Mucosa of stomach (tissue), 1 donor: ENCODE measurements around the gene C3orf22.

Experiments used
- H3K27me3 ChIP-seq: one replicate; pipeline ENCODE4 v1.7.0; 2013; ENCODE audit warnings: mild to moderate bottlenecking, low read length; ENCODE audit not compliant: control insufficient read depth, insufficient read depth
- H3K36me3 ChIP-seq: one replicate; pipeline ENCODE4 v1.7.0; 2013; ENCODE audit warnings: low read length; ENCODE audit not compliant: control insufficient read depth, insufficient read depth
- H3K4me1 ChIP-seq: one replicate; pipeline ENCODE4 v1.7.0; 2013; ENCODE audit warnings: mild to moderate bottlenecking, low read length; ENCODE audit not compliant: control insufficient read depth, insufficient read depth
- H3K4me3 ChIP-seq: one replicate; pipeline ENCODE4 v1.7.0; 2013; ENCODE audit warnings: low read length
- H3K9ac ChIP-seq: one replicate; pipeline ENCODE4 v1.7.0; 2013; ENCODE audit warnings: mild to moderate bottlenecking, low read length, moderate library complexity
- H3K9me3 ChIP-seq: one replicate; pipeline ENCODE4 v1.7.0; 2013; ENCODE audit warnings: mild to moderate bottlenecking, low read length, moderate library complexity; ENCODE audit not compliant: control insufficient read depth
- donor health status: Pancreatic carcinoma.

Gene C3orf22

DNA sequence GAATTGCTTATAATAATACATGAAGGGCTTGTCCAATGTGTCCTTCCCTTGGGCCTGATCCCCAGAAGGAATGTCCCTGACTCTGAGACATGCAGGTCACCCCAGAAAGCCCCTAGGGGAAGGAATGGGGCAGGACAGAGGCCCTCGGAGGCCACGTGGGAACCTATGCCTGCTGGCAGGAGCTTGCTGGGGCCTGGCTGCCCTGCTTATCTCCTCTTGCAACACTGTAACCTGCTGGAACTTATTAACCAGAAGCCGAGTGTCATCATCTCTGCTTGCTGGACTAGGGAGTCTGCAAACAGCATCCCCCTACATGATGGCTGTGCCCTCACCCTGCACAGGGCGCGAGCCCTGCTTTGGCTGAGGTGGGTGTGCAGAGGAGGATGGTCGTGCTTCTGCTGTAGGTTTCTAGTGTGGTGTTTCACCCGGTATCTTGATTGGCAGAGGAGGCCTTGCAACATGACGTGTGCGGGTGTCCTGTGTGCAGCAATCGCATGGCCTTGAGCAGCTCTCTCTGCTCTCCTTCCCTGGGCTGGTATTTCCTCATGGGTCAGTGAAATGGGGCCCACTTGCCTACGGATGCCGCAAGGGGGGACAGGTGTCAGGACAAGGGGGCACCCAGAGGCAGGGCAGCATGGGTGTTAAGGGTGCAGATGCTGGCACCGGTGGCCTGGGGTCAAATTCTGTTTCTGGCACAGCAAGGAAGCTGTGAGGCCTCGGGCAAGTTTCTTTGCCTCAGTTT lies 29.8 kb downstream of the C3orf22 start:
- H3K4me1 ChIP-seq, result peaks cover 13% of the 10 kb centered on the region
- H3K9ac ChIP-seq, result no peak overlapping the region
- no peaks in the 10 kb centered on the region for H3K9me3 ChIP-seq
- H3K27me3 ChIP-seq, result peaks cover 8% of the 10 kb centered on the region
- H3K4me3 ChIP-seq, result no peak overlapping the region
- H3K36me3 ChIP-seq, result no peaks in the 10 kb centered on the region

GRCh38 chr3:126528419-126528799 lies 30.3 kb downstream of the C3orf22 start:
- Histone ChIP-seq H3K4me3 (no peak overlapping the region), H3K4me1 (peaks cover 19% of the 10 kb centered on the region)

DNA sequence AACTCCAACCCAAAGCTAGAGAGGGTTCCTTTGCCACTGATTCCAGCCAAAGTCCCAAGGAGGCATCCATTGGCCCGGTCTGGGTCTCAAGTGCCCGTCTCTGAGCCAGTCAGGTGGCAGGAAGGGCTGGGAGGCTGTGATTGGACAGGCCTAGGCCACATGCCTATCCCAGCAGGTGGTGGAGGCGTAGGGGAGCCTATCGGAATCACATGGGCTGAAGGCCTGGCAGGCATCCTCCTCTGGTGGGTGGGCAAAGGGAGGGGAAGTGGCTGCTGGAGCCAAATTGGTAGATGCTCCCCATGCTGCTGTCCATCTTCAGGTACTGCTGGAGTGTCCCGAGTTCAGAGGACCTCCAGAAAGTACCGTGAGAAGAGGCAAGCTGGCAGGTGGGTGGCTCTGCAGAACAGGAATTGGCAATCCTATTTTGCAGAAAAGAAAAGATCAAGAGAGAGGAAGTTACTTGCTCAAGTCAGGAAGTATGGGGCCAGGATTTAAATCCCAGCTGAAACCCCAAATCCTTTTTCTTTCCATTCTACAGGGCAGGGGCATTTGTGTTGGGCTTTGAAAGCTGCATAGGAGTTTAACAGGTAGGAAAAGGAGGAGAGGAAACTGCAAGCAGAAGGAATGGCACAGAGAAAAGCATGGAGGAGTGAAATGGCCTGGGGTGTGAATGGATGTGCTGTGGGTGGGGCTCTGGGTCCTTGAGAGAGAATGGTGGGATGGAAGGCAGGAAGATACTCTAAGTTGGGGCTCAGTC lies 31.1 kb downstream of the C3orf22 start:
- Histone ChIP-seq H3K9me3 (no peaks in the 10 kb centered on the region), H3K4me3 (no peak overlapping the region), H3K4me1 (peaks cover 26% of the 10 kb centered on the region), H3K9ac (no peak overlapping the region), H3K27me3 (peaks cover 19% of the 10 kb centered on the region), H3K36me3 (no peaks in the 10 kb centered on the region)

More at GRCh38 chr3:126528419-126528799, 30.3 kb downstream of the C3orf22 start:
- H3K9me3 ChIP-seq, result no peaks in the 10 kb centered on the region
- no peak overlapping the region for H3K9ac ChIP-seq
- no peaks in the 10 kb centered on the region for H3K36me3 ChIP-seq
- H3K27me3 ChIP-seq, result peaks cover 14% of the 10 kb centered on the region

DNA sequence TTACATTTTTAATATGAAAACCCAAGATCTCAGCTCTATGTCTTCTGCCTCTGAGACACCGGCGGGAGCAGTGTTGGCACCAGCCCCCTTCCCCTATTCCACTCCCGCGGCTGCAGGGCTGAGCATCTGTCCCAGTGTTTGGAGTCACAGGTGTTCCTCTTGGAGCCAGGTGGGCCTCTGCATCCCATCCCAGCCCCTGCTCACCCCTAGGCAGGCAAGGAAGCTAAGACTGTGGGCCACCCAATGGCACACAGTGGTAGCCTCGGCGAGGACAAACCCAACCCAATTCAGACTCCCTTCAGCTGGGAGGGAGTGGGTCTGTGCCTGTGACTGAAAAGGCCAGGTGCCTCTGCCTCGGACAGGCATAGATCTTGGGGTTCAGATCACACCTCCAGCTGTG lies 31.7 kb downstream of the C3orf22 start:
- H3K4me3 ChIP-seq, result no peak overlapping the region
- peaks cover 26% of the 10 kb centered on the region for H3K4me1 ChIP-seq
- no peaks in the 10 kb centered on the region for H3K9me3 ChIP-seq
- no peak overlapping the region for H3K9ac ChIP-seq
- peaks cover 19% of the 10 kb centered on the region for H3K27me3 ChIP-seq
- no peaks in the 10 kb centered on the region for H3K36me3 ChIP-seq

DNA sequence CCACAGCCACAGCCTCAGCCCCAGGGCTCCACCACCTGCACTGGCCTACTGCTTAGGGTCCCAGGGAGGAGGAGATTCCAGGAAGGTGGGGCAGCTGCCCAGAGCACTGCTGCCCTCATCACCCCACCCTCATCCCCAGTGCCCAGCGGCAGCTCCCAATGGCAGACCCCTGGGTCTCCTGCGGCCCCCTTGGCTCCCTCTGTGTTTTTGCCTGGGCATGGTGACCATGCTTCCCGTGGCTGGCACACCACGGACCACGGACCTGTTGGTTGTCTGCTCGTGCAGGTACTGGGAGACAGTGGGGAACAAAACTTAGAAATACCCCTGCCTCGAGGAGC lies 32.1 kb downstream of the C3orf22 start:
- Histone ChIP-seq H3K36me3 (no peaks in the 10 kb centered on the region), H3K27me3 (peaks cover 19% of the 10 kb centered on the region), H3K4me3 (no peak overlapping the region), H3K9ac (no peak overlapping the region), H3K4me1 (peaks cover 26% of the 10 kb centered on the region), H3K9me3 (no peaks in the 10 kb centered on the region)

DNA sequence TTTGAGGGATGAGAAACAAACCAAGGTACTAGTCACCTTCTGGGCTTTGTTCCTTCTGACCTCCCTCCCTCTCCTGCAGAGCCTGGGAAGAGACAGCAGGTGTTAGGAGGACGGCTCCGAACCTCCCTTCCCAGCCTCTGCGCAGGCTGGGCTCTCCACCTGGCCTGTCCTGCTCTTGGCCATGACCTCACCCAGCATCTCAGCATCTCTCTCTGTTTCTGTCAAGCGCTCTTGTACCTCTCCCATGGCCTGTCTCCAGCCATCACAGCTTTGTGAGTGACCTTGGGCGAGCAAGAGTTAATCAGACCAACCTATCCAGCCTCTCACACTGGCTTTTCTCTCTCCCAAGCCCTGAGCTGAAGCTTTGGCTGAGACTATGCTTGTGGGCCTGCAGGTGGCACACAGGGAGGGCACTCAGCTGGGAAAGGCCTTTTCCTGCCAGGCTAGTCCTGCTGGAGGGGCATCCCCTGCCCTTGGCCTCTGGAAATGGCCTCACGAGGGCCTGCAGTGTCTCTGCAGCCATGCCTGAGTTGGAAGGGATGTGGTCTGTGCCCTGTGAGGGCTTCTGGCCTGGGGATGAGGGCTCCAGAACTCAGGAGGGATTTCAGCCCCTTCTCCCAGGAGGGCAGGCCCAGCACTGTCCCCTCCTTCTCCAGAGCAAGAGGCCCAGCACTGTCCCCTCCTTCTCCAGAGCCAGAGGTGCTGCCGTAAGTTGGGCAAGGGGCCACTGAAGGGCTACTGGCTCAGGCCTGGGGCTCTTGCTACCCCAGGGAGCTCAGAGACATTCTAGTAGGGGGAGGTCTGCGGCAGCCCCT lies 32.7 kb downstream of the C3orf22 start:
- Histone ChIP-seq H3K4me3 (no peak overlapping the region), H3K9me3 (no peaks in the 10 kb centered on the region), H3K9ac (no peak overlapping the region), H3K36me3 (no peaks in the 10 kb centered on the region), H3K27me3 (peaks cover 19% of the 10 kb centered on the region), H3K4me1 (peaks cover 26% of the 10 kb centered on the region)

- H3K9me3 ChIP-seq, result no peaks in the 10 kb centered on the region
- H3K27me3 ChIP-seq, result peaks cover 19% of the 10 kb centered on the region
- H3K9ac ChIP-seq, result peak overlapping the region; percentile 37
- H3K4me3 ChIP-seq, result peak overlapping the region; percentile 71
- H3K4me1 ChIP-seq, result peaks cover 26% of the 10 kb centered on the region
- H3K36me3 ChIP-seq, result no peaks in the 10 kb centered on the region
Measured at GRCh38 chr3:126525091-126525852, 33.5 kb downstream of the C3orf22 start.

DNA sequence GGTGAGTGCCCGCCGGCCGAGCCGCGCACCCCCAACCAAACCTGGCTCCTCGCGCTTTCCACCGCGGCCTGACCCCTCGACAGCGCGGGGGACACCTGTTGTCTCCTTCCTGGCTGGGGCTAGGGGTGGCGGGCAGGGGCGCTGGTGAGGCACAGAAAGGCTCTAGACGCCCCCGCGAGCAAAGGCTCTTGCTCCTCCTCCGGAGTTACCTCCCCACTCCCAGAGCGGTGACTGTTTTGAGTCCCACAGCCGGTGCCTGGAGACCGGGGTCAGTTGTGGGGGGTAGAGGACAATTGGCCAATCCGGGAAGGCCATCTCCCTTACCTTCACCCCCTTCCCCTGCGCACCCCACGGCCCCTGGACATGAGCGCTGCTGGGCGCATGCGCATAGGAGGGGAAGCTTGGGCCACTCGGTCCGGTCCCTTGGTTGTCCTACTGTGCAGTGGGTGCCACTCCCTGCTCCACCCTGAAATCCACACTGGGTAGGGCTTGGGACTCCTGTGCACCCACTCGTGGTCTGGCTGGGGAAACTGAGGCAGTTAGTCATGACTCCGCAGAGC lies 34.2 kb downstream of the C3orf22 start:
- H3K4me3 ChIP-seq, result peak overlapping the region; percentile 71
- H3K36me3 ChIP-seq, result no peaks in the 10 kb centered on the region
- peaks cover 22% of the 10 kb centered on the region for H3K27me3 ChIP-seq
- no peaks in the 10 kb centered on the region for H3K9me3 ChIP-seq
- peak overlapping the region; percentile 37 for H3K9ac ChIP-seq
- peaks cover 26% of the 10 kb centered on the region for H3K4me1 ChIP-seq

GRCh38 chr3:126523745-126524428 lies 34.8 kb downstream of the C3orf22 start, which contains the start of gene CHST13:
TSS of gene CHST13 (plus strand) at chr3:126524155. CDS start at chr3:126524333, 178 bp downstream.
- Histone ChIP-seq H3K4me1 (peaks cover 26% of the 10 kb centered on the region), H3K9me3 (no peaks in the 10 kb centered on the region), H3K9ac (peak within 1 kb of the TSS; percentile 37), H3K27me3 (peaks cover 22% of the 10 kb centered on the region), H3K4me3 (peak within 1 kb of the TSS; percentile 71), H3K36me3 (no peaks in the 10 kb centered on the region)

DNA sequence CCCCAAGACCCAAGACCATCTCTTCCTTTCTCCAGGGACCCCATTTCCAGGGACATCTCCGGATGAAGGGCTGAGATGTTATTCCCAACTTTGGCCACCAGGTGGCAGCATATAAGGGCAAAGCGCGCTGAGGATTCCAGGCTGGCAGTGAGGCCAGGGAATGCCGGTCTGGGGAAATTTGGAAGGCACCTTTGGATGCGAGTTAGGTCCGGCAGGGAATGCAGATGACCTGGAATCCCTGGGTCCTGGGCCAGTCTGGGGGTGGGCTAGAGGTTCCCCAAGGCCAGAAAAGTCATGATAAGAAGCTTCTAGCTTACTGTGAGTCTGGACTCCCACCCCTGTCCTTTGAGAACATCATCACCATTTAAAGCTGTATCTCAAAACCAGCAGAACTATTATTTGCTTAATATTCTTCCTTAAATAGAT lies 36.4 kb downstream of the C3orf22 start:
- peaks cover 22% of the 10 kb centered on the region for H3K27me3 ChIP-seq
- peaks cover 26% of the 10 kb centered on the region for H3K4me1 ChIP-seq
- no peaks in the 10 kb centered on the region for H3K36me3 ChIP-seq
- no peak overlapping the region for H3K4me3 ChIP-seq
- H3K9ac ChIP-seq, result no peak overlapping the region
- H3K9me3 ChIP-seq, result no peaks in the 10 kb centered on the region
